HEK293T (cell line): ENCODE measurements around the gene GATAD2A.

ENCODE experiments used
- CTCF ChIA-PET: fragments of 350-600 bp; formaldehyde crosslinking; extraction: SDS; loops from one replicate; lab custom pipeline; 2021; ENCODE audit warnings: antibody characterized with exemption, inconsistent platforms; lab: Yijun Ruan, JAX
- POLR2A ChIA-PET: fragments of 350-600 bp; formaldehyde crosslinking; extraction: SDS; loops from one replicate; lab custom pipeline; 2020; ENCODE audit warnings: antibody characterized with exemption, inconsistent platforms; lab: Yijun Ruan, JAX
- DNase-seq: peaks from one replicate; pipeline ENCODE4 v3.0.0; 2012; ENCODE audit warnings: mixed read lengths; ENCODE audit errors: extremely low spot score
- ARNT ChIP-seq: fragments of 450-650 bp; IDR thresholded peaks from 2 replicates; pipeline ENCODE4 v1.6.1; 2017; ENCODE audit warnings: mild to moderate bottlenecking
- BHLHE40 ChIP-seq: fragments of 450-650 bp; IDR thresholded peaks from 2 replicates; pipeline ENCODE4 v1.6.1; 2016; ENCODE audit warnings: mild to moderate bottlenecking, moderate library complexity, borderline replicate concordance
- CTBP1 ChIP-seq: fragments of 450-650 bp; IDR thresholded peaks from 2 replicates; pipeline ENCODE4 v1.6.1; 2016; ENCODE audit warnings: borderline replicate concordance
- ELF4 ChIP-seq: fragments of 450-650 bp; IDR thresholded peaks from 2 replicates; pipeline ENCODE4 v1.6.1; 2017; ENCODE audit warnings: antibody characterized with exemption
- FOXA1 ChIP-seq: fragments of 450-650 bp; IDR thresholded peaks from 2 replicates; pipeline ENCODE4 v1.6.1; 2016; ENCODE audit warnings: mild to moderate bottlenecking
- FOXK2 ChIP-seq: fragments of 450-650 bp; IDR thresholded peaks from 2 replicates; pipeline ENCODE4 v1.6.1; 2016; ENCODE audit warnings: mild to moderate bottlenecking
- FOXM1 ChIP-seq: fragments of 450-650 bp; IDR thresholded peaks from 2 replicates; pipeline ENCODE4 v1.6.1; 2017; ENCODE audit warnings: mild to moderate bottlenecking, borderline replicate concordance
- HDGF ChIP-seq: fragments of 450-650 bp; IDR thresholded peaks from 2 replicates; pipeline ENCODE4 v1.6.1; 2017; ENCODE audit warnings: antibody characterized with exemption, borderline replicate concordance
- L3MBTL2 ChIP-seq: fragments of 450-650 bp; conservative IDR thresholded peaks from 2 replicates; pipeline ENCODE4 v1.6.1; 2016; ENCODE audit warnings: mild to moderate bottlenecking
- LEF1 ChIP-seq: fragments of 450-650 bp; IDR thresholded peaks from 2 replicates; pipeline ENCODE4 v1.6.1; 2017; ENCODE audit warnings: mild to moderate bottlenecking, borderline replicate concordance
- NFRKB ChIP-seq: fragments of 450-650 bp; IDR thresholded peaks from 2 replicates; pipeline ENCODE4 v1.6.1; 2016; ENCODE audit warnings: mild to moderate bottlenecking, moderate library complexity
- PKNOX1 ChIP-seq: fragments of 450-650 bp; IDR thresholded peaks from 2 replicates; pipeline ENCODE4 v1.6.1; 2016
- SP1 ChIP-seq: fragments of 450-650 bp; IDR thresholded peaks from 2 replicates; pipeline ENCODE4 v1.6.1; 2017
- SUZ12 ChIP-seq: fragments of 450-650 bp; IDR thresholded peaks from 2 replicates; pipeline ENCODE4 v1.6.1; 2016; ENCODE audit warnings: mild to moderate bottlenecking
- TARDBP ChIP-seq: fragments of 450-650 bp; IDR thresholded peaks from 2 replicates; pipeline ENCODE4 v1.6.1; 2016
- ZNF384 ChIP-seq: fragments of 450-650 bp; IDR thresholded peaks from 2 replicates; pipeline ENCODE4 v1.6.1; 2016

GATAD2A gene

GRCh38 chr19:19445911-19446361, 40.5 kb downstream of the GATAD2A start:
- ChIA-PET CTCF (no interaction called here), POLR2A (no interaction called here)
- TF ChIP-seq HDGF, result no peak
- no peak for TF ChIP-seq ARNT
- DNase-seq, result no peak

DNA sequence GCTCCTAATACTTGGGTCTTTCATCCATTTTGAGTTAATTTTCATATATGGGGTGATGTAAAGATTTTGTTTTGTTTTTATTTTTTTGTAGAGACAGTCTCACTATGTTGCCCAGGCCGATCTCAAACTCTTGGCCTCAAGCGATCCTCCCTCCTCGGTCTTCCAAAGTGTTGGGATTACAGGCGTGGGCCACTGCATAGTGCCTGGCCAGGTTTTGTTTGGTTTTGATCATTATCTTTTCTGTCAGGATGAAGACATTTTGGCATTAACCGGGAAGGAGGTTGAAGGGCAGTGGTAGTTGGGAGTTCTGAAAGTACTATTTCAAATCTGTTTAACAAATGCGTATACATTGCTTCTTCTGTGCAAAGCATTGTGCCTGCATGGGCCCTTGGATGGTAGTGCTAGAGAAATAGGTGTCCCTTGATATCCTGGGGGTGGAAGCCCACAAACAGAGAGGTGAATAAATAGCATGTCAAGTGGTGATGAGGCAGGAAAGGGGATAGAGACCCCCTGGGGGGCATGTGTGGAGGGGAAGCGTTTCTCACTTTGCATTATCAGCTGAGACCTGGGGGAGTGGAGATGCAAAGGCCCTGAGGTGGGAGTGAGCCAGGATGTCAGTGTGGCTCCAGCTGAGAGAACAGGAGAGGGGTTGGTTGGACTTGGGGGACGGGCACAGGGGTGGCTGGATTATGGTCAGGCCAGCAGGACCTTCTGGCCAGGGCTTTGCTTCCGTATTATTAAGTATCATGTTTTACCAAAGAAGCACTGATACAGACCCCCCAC, 41.4 kb downstream of the GATAD2A start:
- TF ChIP-seq LEF1 (no peak), HDGF (no peak), ARNT (no peak), TARDBP (no peak)
- POLR2A ChIA-PET, result no interaction called here
- no peak for DNase-seq
- CTCF ChIA-PET, result no interaction called here

GRCh38 chr19:19447536-19448237, 42.2 kb downstream of the GATAD2A start:
- no peak for TF ChIP-seq TARDBP
- POLR2A ChIA-PET, result interaction anchor here (0.6 kb wide), 1 partner anchor 24 kb away, joined by 3 read pairs; no protein-coding TSS in a partner anchor
- CTCF ChIA-PET, result no interaction called here
- DNase-seq, result no peak

DNA sequence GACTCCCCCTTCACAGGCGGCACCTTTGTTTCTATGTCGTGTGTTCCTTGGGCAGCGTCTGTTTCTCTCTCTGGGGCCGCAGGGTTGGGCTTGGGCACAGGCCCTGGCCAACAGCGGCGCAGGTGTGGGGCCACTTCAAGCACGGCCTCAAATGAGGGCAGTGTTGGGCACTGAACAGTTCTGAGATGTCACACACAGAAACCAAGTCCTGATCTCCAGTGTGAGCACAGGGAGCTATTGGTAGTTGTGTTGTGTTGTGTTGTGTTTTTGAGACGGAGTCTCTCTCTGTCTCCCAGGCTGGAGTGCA, 42.7 kb downstream of the GATAD2A start:
- DNase-seq, result no peak
- ChIA-PET CTCF (no interaction called here), POLR2A (interaction anchor here (0.6 kb wide), 1 partner anchor 23 kb away, joined by 3 read pairs; no protein-coding TSS in a partner anchor)
- TF ChIP-seq SUZ12 (no peak), ZNF384 (no peak), SP1 (no peak), L3MBTL2 (no peak), PKNOX1 (no peak), ARNT (no peak), FOXK2 (no peak), FOXA1 (no peak), HDGF (no peak), CTBP1 (no peak), ELF4 (no peak), LEF1 (no peak), TARDBP (no peak), BHLHE40 (no peak), NFRKB (no peak)

DNA sequence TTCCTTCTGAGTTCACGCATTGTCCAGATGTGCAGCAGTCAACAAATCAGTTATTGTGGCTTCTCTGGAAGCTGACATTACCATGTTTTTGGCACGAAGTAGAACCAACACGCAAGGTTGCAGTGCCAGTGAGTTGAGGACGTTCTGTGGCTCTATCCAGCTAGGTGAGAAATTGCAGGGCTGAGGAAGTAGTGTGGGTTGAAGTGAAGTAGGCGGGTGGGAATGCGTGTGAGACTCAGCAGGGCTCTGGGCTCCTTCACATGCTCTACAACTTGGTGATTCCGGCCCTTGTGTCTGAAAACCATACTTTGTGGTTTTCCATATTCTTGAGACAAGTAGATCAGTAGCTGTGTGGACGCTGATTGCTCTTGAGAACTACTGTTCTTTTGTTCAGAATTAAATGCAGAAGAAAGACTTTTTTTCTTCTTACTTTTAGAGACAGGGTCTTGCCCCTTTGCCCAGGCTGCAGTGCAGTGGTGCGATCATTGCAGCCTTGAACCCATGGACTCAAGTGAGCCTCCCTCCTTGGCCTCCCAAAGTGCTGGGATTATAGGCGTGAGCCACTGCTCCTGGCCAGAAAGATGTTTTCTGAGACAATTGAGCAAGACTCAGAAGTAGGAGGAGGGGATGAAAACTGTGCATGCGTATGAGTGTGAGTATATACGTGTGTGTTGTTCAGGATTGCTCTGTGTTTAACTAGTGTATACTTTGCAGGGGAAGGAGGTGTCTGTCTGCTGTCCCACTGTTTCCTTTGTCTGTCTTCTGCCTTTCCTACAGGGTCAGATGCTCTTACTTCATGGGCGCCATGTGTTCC, 46.2 kb downstream of the GATAD2A start:
- ChIA-PET CTCF (no interaction called here), POLR2A (no interaction called here)
- TF ChIP-seq FOXM1 (no peak), NFRKB (no peak), TARDBP (no peak), ARNT (no peak), LEF1 (no peak), FOXK2 (no peak), FOXA1 (no peak), ZNF384 (no peak), ELF4 (no peak), CTBP1 (no peak), SUZ12 (no peak), PKNOX1 (no peak), BHLHE40 (no peak), SP1 (no peak), HDGF (no peak), L3MBTL2 (no peak)
- no peak for DNase-seq

- TF ChIP-seq PKNOX1 (no peak), NFRKB (no peak), SP1 (no peak), ZNF384 (no peak), LEF1 (no peak), FOXK2 (no peak), HDGF (no peak), CTBP1 (no peak), TARDBP (no peak), FOXM1 (no peak), L3MBTL2 (no peak), SUZ12 (no peak), ARNT (no peak), FOXA1 (no peak), BHLHE40 (no peak), ELF4 (no peak)
- POLR2A ChIA-PET, result no interaction called here
- CTCF ChIA-PET, result interaction anchor here (0.6 kb wide), 1 partner anchor 126 kb away, joined by 3 read pairs; no protein-coding TSS in a partner anchor
- no peak for DNase-seq
Measured at GRCh38 chr19:19452243-19453124, 47.0 kb downstream of the GATAD2A start.
